H1 (cell line): ENCODE data around the gene B3GLCT. TPM values are rescaled to one million over a fixed set of nuclear protein-coding genes. Genes with fewer than 3 reads are reported as not detected.

Experiments
- CTCF ChIA-PET: fragments of 300-600 bp; sonication (Branson Sonifier 250); formaldehyde crosslinking; loops from one replicate; lab custom pipeline; 2021; ENCODE audit not compliant: partially characterized antibody; lab: Charles Lee
- POLR2A ChIA-PET: fragments of 300-600 bp; sonication (Branson Sonifier 250); formaldehyde crosslinking; loops from one replicate; lab custom pipeline; 2021; ENCODE audit warnings: inconsistent platforms; ENCODE audit not compliant: partially characterized antibody; lab: Charles Lee
- DNase-seq, 2 experiments: peaks; one replicate each; pipeline versions ENCODE4 v3.0.0 to v3.0.0-alpha.2; 2010 to 2022; ENCODE audit warnings: low spot score in 2 of 2, low read depth in 1 of 2, mixed read lengths in 1 of 2
- FAIRE-seq: peaks from 2 replicates; lab custom pipeline; 2011; peaks lifted over from hg19 to GRCh38; lab: Jason Lieb, UNC
- H2AFZ ChIP-seq: 2 replicates; pipeline ENCODE4 v1.8.1; 2012; ENCODE audit warnings: low read length, inconsistent platforms
- H2AK5ac ChIP-seq: 2 replicates; pipeline ENCODE4 v1.6.1; 2013; ENCODE audit warnings: low read depth, low read length
- H2BK120ac ChIP-seq: replicated peaks from 2 replicates; pipeline ENCODE3; 2013; ENCODE audit warnings: low read depth, low read length, inconsistent platforms
- H2BK12ac ChIP-seq: 2 replicates; pipeline ENCODE4 v1.6.1; 2013; ENCODE audit warnings: low read depth, low read length
- H2BK15ac ChIP-seq: 2 replicates; pipeline ENCODE4 v1.6.1; 2013; ENCODE audit warnings: low read length
- H2BK20ac ChIP-seq: 2 replicates; pipeline ENCODE4 v1.6.1; 2013; ENCODE audit warnings: low read length
- H2BK5ac ChIP-seq: 2 replicates; pipeline ENCODE4 v1.6.1; 2013; ENCODE audit warnings: low read depth, low read length
- H3K14ac ChIP-seq: 2 replicates; pipeline ENCODE4 v1.6.1; 2013; ENCODE audit warnings: inconsistent platforms; ENCODE audit not compliant: insufficient read length
- H3K18ac ChIP-seq: 2 replicates; pipeline ENCODE4 v1.6.1; 2013; ENCODE audit warnings: low read length; ENCODE audit errors: extremely low read depth
- H3K23ac ChIP-seq: 2 replicates; pipeline ENCODE4 v1.6.1; 2013; ENCODE audit warnings: inconsistent platforms; ENCODE audit not compliant: insufficient read length
- H3K23me2 ChIP-seq: 2 replicates; pipeline ENCODE4 v1.6.1; 2013; ENCODE audit warnings: low read depth, low read length
- H3K27ac ChIP-seq: 2 replicates; pipeline ENCODE4 v1.6.1; 2011; ENCODE audit warnings: low read depth, low read length, inconsistent platforms
- H3K27me3 ChIP-seq, 4 experiments: replicated peaks in 1 of 4; 1 replicate in 1 of 4; 2 replicates in 3 of 4; pipeline versions ENCODE4 v1.6.1 to v1.8.1; 2011 to 2013; ENCODE audit warnings: low read length in 3 of 4, mild to moderate bottlenecking in 3 of 4, inconsistent platforms in 2 of 4, mixed read lengths in 2 of 4, moderate library complexity in 1 of 4; ENCODE audit not compliant: control insufficient read depth in 3 of 4, insufficient read depth in 3 of 4; ENCODE audit errors: extremely low read depth in 1 of 4
- H3K36me3 ChIP-seq, 4 experiments: 2 replicates each; pipeline versions ENCODE4 v1.6.1 to v1.8.1; 2011 to 2013; ENCODE audit warnings: mild to moderate bottlenecking in 4 of 4, low read length in 3 of 4, moderate library complexity in 2 of 4, control low read depth in 1 of 4, inconsistent platforms in 1 of 4; ENCODE audit not compliant: insufficient read depth in 4 of 4, control insufficient read depth in 2 of 4
- H3K4ac ChIP-seq: replicated peaks from 2 replicates; pipeline ENCODE3; 2013; ENCODE audit warnings: low read length, low read depth, mixed read lengths, inconsistent platforms; ENCODE audit not compliant: insufficient read length
- H3K4me1 ChIP-seq, 4 experiments: replicated peaks in 1 of 4; 1 replicate in 1 of 4; 2 replicates in 3 of 4; pipeline versions ENCODE4 v1.6.1 to v1.8.1; 2011 to 2013; ENCODE audit warnings: low read length in 3 of 4, inconsistent platforms in 2 of 4, mixed read lengths in 1 of 4; ENCODE audit not compliant: insufficient read depth in 4 of 4, control insufficient read depth in 3 of 4
- H3K4me2 ChIP-seq, 2 experiments: 2 replicates each; pipeline versions ENCODE4 v1.6.1 to v1.8.1; 2011 to 2013; ENCODE audit warnings: low read depth in 2 of 2, low read length in 2 of 2, control low read depth in 1 of 2, inconsistent platforms in 1 of 2, mild to moderate bottlenecking in 1 of 2; ENCODE audit not compliant: insufficient read depth in 1 of 2
- H3K4me3 ChIP-seq, 4 experiments: fragments of 200-600, 300-600 bp in 1 of 4; sonication (generic), shearing (Covaris generic), sonication (Bioruptor Twin) in 1 of 4; 2 replicates each; pipeline versions ENCODE4 v1.5.1 to v1.8.1; 2011 to 2016; ENCODE audit warnings: low read length in 4 of 4, low read depth in 3 of 4, control low read depth in 2 of 4, inconsistent platforms in 2 of 4, mild to moderate bottlenecking in 2 of 4, mixed read lengths in 1 of 4, moderate library complexity in 1 of 4; ENCODE audit not compliant: insufficient read depth in 2 of 4; ENCODE audit errors: extremely low read depth in 1 of 4
- H3K56ac ChIP-seq: replicated peaks from 2 replicates; pipeline ENCODE3; 2013; ENCODE audit warnings: low read depth, mild to moderate bottlenecking, mixed read lengths, low read length, inconsistent platforms; ENCODE audit not compliant: insufficient read length
- H3K79me1 ChIP-seq: 2 replicates; pipeline ENCODE4 v1.6.1; 2013; ENCODE audit warnings: low read depth, low read length, control low read depth
- H3K79me2 ChIP-seq, 2 experiments: 2 replicates each; pipeline versions ENCODE4 v1.6.1 to v1.8.1; 2012 to 2013; ENCODE audit warnings: low read length in 2 of 2, mild to moderate bottlenecking in 2 of 2, inconsistent platforms in 1 of 2; ENCODE audit not compliant: insufficient read depth in 2 of 2, control insufficient read depth in 1 of 2
- H3K9ac ChIP-seq, 4 experiments: replicated peaks in 1 of 4; 1 replicate in 1 of 4; 2 replicates in 3 of 4; pipeline versions ENCODE4 v1.6.1 to v1.8.1; 2011 to 2013; ENCODE audit warnings: low read depth in 3 of 4, low read length in 3 of 4, control low read depth in 2 of 4, mild to moderate bottlenecking in 2 of 4, moderate library complexity in 2 of 4, inconsistent platforms in 1 of 4; ENCODE audit errors: extremely low read depth in 1 of 4
- H3K9me3 ChIP-seq, 2 experiments: 2 replicates each; pipeline versions ENCODE4 v1.6.1 to v1.8.1; 2012 to 2013; ENCODE audit warnings: mild to moderate bottlenecking in 2 of 2, moderate library complexity in 2 of 2, control low read depth in 1 of 2, inconsistent platforms in 1 of 2, low read depth in 1 of 2, low read length in 1 of 2, mixed read lengths in 1 of 2; ENCODE audit not compliant: insufficient read depth in 2 of 2
- H4K20me1 ChIP-seq, 2 experiments: replicated peaks in 1 of 2; 2 replicates each; pipeline versions ENCODE3 to v1.8.1; 2011 to 2013; ENCODE audit warnings: inconsistent platforms in 2 of 2, low read length in 2 of 2, mild to moderate bottlenecking in 1 of 2; ENCODE audit not compliant: insufficient read depth in 2 of 2, control insufficient read depth in 1 of 2
- H4K5ac ChIP-seq: 2 replicates; pipeline ENCODE4 v1.6.1; 2013; ENCODE audit warnings: low read length, low read depth, mixed read lengths, inconsistent platforms; ENCODE audit not compliant: insufficient read length
- H4K8ac ChIP-seq: 2 replicates; pipeline ENCODE4 v1.8.0; 2013; ENCODE audit warnings: mild to moderate bottlenecking, moderate library complexity, low read length, inconsistent platforms; ENCODE audit not compliant: insufficient read depth; ENCODE audit errors: extremely low read depth
- H4K91ac ChIP-seq: replicated peaks from 2 replicates; pipeline ENCODE3; 2013; ENCODE audit warnings: low read length, mixed read lengths, inconsistent platforms; ENCODE audit not compliant: insufficient read length
- USF2 ChIP-seq: IDR thresholded peaks from 2 replicates; pipeline ENCODE4 v1.6.1; 2011; ENCODE audit warnings: low read length, improper control_type of control experiment
- WGBS, 2 experiments: shearing (Covaris generic) in 1 of 2; methylation state at CpG; one replicate each; pipeline versions ENCODE4 v1.1.6 to v1.1.7; 2013 to 2015; ENCODE audit warnings: low lambda C conversion rate in 2 of 2, mixed read lengths in 2 of 2, inconsistent platforms in 1 of 2, low coverage in 1 of 2, missing lambda C conversion rate in 1 of 2; ENCODE audit not compliant: insufficient replicate concordance in 2 of 2, insufficient coverage in 1 of 2, insufficient read length in 1 of 2; ENCODE audit errors: extremely low coverage in 1 of 2, missing lambda C conversion rate in 1 of 2; 5-methylcytosine and 5-hydroxymethylcytosine counted together
- polyA plus RNA-seq, 7 experiments: library from polyadenylated mRNA; depleted of rRNA in 3 of 7; stranded (reverse) in 5 of 7; unstranded in 2 of 7; fragments of >200 nt in 5 of 7; fragments of 200-250 nt in 2 of 7; gene quantifications; 1 replicate in 5 of 7; 2 replicates in 1 of 7; 4 replicates in 1 of 7; pipeline versions ENCODE4 v1.2.1 to v1.2.3, GENCODE V29; 2011 to 2013; ENCODE audit warnings: missing spikeins in 2 of 7, mixed read lengths in 2 of 7
- total RNA-seq: library from RNA; stranded (reverse); fragmentation: NEBNext Ultra II Directional; extraction: Animal tissue kit (Norgen Biotek cat#: 25700); gene quantifications from 2 replicates; pipeline ENCODE4 v1.2.1, GENCODE V29; 2021

The B3GLCT gene
- total and polyA plus RNA-seq, 2 of the 8 experiments (the other 6 are each of a cell fraction or from before 2014, with no cell fraction given) = 1.5 to 4.1 TPM

- Histone ChIP-seq H2BK15ac (no peak overlapping the region), H2AFZ (no peak overlapping the region), H4K20me1 (no peaks in the 10 kb centered on the region), H3K27ac (no peak overlapping the region), H4K91ac (no peak overlapping the region), H2BK12ac (no peak overlapping the region), H2BK120ac (no peak overlapping the region), H3K9ac (no peak overlapping the region), H2AK5ac (no peak overlapping the region), H3K4me2 (no peak overlapping the region), H3K4ac (no peak overlapping the region), H2BK20ac (no peak overlapping the region), H3K27me3 (no peaks in the 10 kb centered on the region), H3K79me2 (no peaks in the 10 kb centered on the region), H3K18ac (no peak overlapping the region), H3K4me3 (no peak overlapping the region), H3K36me3 (no peaks in the 10 kb centered on the region), H3K4me1 (no peaks in the 10 kb centered on the region), H3K79me1 (no peaks in the 10 kb centered on the region), H3K9me3 (peaks cover 0 to 5% of the 10 kb centered on the region in 2 experiments; a peak in 1 of 4 replicates), H4K8ac (no peak overlapping the region; the same call in 1 of the 2 replicates), H2BK5ac (no peak overlapping the region), H4K5ac (no peak overlapping the region), H3K14ac (no peak overlapping the region), H3K23ac (no peak overlapping the region), H3K23me2 (no peaks in the 10 kb centered on the region), H3K56ac (no peak overlapping the region)
- CTCF ChIA-PET = no interaction called here
- no peak for FAIRE-seq
- WGBS, 2 experiments = 85% methylated on average over 6 of the region's 6 CpGs; no CpG with 5 or more reads in 1 of the 2 experiments
- TF ChIP-seq USF2 = no peak
- no peak for DNase-seq
- POLR2A ChIA-PET = interaction anchor here (1.5 kb wide), 1 partner anchor 10 kb away, joined by 4 read pairs; no protein-coding TSS in a partner anchor
These were observed 7.5 kb upstream of the B3GLCT start for GRCh38 chr13:31192306-31192705.
